ENCODE data around the gene HEMK1. TPM values are rescaled to one million over a fixed set of nuclear protein-coding genes. Genes with fewer than 3 reads are reported as not detected.
A peak's percentile ranks its signal among the peaks of the same experiment; 100 is the strongest.

Gene HEMK1
- total RNA-seq, 2 experiments from 2014 or later, result 97.4 to 102 TPM

- H3K4me3 Mint-ChIP-seq, result peak overlapping the region; percentile 33
- DNase-seq (no peak), ATAC-seq (ENCODE audit: low read depth) (peak; percentile 40)
- peaks cover 33% of the 10 kb centered on the region for H3K36me3 Mint-ChIP-seq
- H3K4me1 Mint-ChIP-seq, result peaks cover 82% of the 10 kb centered on the region
- POLR2A ChIA-PET, result interaction anchor here (1.0 to 4.7 kb wide), 5 partner anchors 9 to 60 kb away, joined by 3 to 29 read pairs (median 9); partner anchors contain the start of gene MAPKAPK3
- no peaks in the 10 kb centered on the region for H3K27me3 Mint-ChIP-seq
- peak overlapping the region; percentile 81 for H3K27ac Mint-ChIP-seq
- no peaks in the 10 kb centered on the region for H3K9me3 Mint-ChIP-seq
These were observed 63.1 kb downstream of the HEMK1 start for GRCh38 chr3:50632450-50632849.

- DNase-seq (no peak), ATAC-seq (ENCODE audit: low read depth) (no peak)
- peak overlapping the region; percentile 26 for H3K4me3 Mint-ChIP-seq
- POLR2A ChIA-PET, result interaction anchor here (1.1 to 4.7 kb wide), 5 partner anchors 10 to 17 kb away, joined by 3 to 29 read pairs (median 7); partner anchors contain the start of gene MAPKAPK3
- no peaks in the 10 kb centered on the region for H3K27me3 Mint-ChIP-seq
- H3K36me3 Mint-ChIP-seq, result peaks cover 33% of the 10 kb centered on the region
- H3K4me1 Mint-ChIP-seq, result peaks cover 82% of the 10 kb centered on the region
- H3K9me3 Mint-ChIP-seq, result no peaks in the 10 kb centered on the region
- peak overlapping the region; percentile 81 for H3K27ac Mint-ChIP-seq
These were observed 64.0 kb downstream of the HEMK1 start for GRCh38 chr3:50633230-50633790.

DNA sequence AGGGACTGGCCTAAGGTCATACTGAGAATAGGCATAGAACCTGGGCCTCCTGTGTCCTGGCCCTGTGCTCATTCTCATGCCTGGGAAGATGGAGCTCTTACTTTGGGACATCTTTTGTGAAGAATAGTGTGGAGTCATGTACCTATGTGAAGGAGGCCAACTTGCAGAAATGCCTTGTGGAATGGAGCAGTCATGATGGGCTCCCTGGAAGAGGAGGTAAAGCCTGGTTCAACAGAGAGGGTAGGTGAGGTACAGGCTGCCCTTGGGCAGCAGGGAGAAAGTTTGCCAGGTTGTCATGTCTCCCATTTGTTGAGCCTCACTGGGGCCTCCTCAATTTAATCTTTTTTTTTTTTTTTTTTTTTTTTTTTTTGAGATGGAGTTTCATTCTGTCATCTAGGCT is 65.7 kb downstream of the HEMK1 start:
- Mint-ChIP-seq H3K9me3 (no peaks in the 10 kb centered on the region), H3K4me3 (no peak overlapping the region), H3K27ac (peak overlapping the region; percentile 66), H3K27me3 (no peaks in the 10 kb centered on the region), H3K36me3 (peaks cover 33% of the 10 kb centered on the region), H3K4me1 (peaks cover 69% of the 10 kb centered on the region)
- POLR2A ChIA-PET, result interaction anchor here (0.7 to 1.2 kb wide), 4 partner anchors 9 to 1315 kb away, joined by 3 to 11 read pairs (median 4); partner anchors contain the start of gene CISH
- ATAC-seq (ENCODE audit: low read depth) (no peak), DNase-seq (no peak)

DNA sequence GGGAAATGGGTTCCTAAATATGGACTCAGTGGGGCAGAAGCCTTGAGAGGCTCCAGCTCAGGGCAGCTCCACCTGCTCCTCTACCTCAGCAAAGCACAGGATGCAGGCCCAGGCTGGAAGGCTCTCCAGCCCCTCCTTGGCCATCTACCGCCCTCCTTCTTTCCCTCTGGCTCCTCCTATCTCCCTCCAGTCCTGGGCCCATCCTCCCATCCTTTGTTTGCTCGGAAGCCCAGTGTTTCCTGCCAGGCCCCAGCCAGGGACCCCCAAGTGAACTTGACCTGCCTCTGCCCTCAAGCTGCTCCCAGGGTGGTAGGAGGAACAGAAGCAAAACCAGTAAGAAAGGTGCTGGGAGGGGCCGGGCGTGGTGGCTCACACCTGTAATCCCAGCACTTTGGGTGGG is 67.7 kb downstream of the HEMK1 start:
- POLR2A ChIA-PET, result interaction anchor here (0.9 to 1.1 kb wide), 2 partner anchors 9 to 21 kb away, joined by 3 to 4 read pairs; no protein-coding TSS in a partner anchor
- peaks cover 51% of the 10 kb centered on the region for H3K4me1 Mint-ChIP-seq
- H3K36me3 Mint-ChIP-seq, result peaks cover 38% of the 10 kb centered on the region
- no peaks in the 10 kb centered on the region for H3K9me3 Mint-ChIP-seq
- H3K27me3 Mint-ChIP-seq, result no peaks in the 10 kb centered on the region
- ATAC-seq (ENCODE audit: low read depth) (no peak), DNase-seq (no peak)
- peak overlapping the region; percentile 53 for H3K4me3 Mint-ChIP-seq
- H3K27ac Mint-ChIP-seq, result no peak overlapping the region

DNA sequence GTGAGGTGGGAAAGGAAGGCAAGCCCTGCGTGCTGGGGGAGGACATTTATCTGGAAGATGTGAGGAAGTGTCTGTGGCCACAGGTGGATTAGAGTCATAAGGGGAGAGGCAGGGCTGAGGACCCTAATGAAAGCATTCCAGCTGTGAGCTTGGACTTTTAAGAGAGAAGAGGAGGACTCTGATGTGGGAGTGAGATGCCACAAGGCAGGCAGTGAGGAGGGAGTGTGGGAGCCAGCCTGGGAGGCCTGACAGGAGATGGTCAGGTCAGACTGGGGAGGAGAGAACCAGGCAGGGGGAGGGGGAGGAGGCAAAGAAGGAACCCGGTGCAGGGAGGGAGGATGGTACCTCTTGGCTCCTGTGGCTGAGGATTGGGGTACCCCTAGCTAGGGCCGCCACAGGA is 68.6 kb downstream of the HEMK1 start:
- Mint-ChIP-seq H3K4me1 (peaks cover 41% of the 10 kb centered on the region), H3K27me3 (no peaks in the 10 kb centered on the region), H3K27ac (peak overlapping the region; percentile 82), H3K36me3 (peaks cover 38% of the 10 kb centered on the region), H3K9me3 (no peaks in the 10 kb centered on the region), H3K4me3 (peak overlapping the region; percentile 53)
- DNase-seq (no peak), ATAC-seq (ENCODE audit: low read depth) (no peak)
- POLR2A ChIA-PET, result no interaction called here

GRCh38 chr3:50639055-50639494 is 69.8 kb downstream of the HEMK1 start:
- Mint-ChIP-seq H3K27me3 (no peaks in the 10 kb centered on the region), H3K4me3 (no peak overlapping the region), H3K4me1 (peaks cover 31% of the 10 kb centered on the region), H3K36me3 (peaks cover 40% of the 10 kb centered on the region), H3K9me3 (no peaks in the 10 kb centered on the region), H3K27ac (peak overlapping the region; percentile 39)
- DNase-seq (no peak), ATAC-seq (ENCODE audit: low read depth) (no peak)
- POLR2A ChIA-PET, result interaction anchor here (1.2 kb wide), 1 partner anchor 23 kb away, joined by 3 read pairs; the partner anchor contains the start of gene MAPKAPK3

- DNase-seq (no peak), ATAC-seq (ENCODE audit: low read depth) (no peak)
- Mint-ChIP-seq H3K36me3 (peaks cover 33% of the 10 kb centered on the region), H3K4me3 (no peak overlapping the region), H3K27ac (no peak overlapping the region), H3K4me1 (peaks cover 12% of the 10 kb centered on the region), H3K27me3 (no peaks in the 10 kb centered on the region), H3K9me3 (no peaks in the 10 kb centered on the region)
- POLR2A ChIA-PET, result no interaction called here
These were observed 73.1 kb downstream of the HEMK1 start for GRCh38 chr3:50642382-50642781.

DNA sequence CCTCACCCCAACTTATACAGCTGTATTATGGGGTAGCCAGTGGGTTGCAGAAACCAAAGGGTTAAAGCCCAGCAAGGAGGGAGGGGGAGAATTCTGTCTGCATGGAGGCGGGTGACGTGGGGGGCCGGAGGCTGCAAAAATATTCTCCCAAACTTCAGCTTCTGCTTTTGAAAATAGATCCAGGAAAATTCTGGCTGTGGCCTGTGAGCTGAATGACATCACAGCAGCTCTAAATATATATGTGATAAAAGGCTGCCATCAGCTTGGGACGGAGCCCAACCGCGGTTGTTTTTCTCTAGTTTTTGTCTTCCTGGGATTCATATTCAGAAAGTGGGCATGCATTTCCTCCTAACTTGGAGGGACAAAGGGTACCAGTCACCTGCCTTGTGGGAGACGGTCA is 75.2 kb downstream of the HEMK1 start:
- Mint-ChIP-seq H3K9me3 (no peaks in the 10 kb centered on the region), H3K4me3 (no peak overlapping the region), H3K27ac (no peak overlapping the region), H3K36me3 (peaks cover 34% of the 10 kb centered on the region), H3K27me3 (no peaks in the 10 kb centered on the region), H3K4me1 (peaks cover 4% of the 10 kb centered on the region)
- POLR2A ChIA-PET, result no interaction called here
- no peak for DNase-seq
- no peak for ATAC-seq (ENCODE audit: low read depth)

DNA sequence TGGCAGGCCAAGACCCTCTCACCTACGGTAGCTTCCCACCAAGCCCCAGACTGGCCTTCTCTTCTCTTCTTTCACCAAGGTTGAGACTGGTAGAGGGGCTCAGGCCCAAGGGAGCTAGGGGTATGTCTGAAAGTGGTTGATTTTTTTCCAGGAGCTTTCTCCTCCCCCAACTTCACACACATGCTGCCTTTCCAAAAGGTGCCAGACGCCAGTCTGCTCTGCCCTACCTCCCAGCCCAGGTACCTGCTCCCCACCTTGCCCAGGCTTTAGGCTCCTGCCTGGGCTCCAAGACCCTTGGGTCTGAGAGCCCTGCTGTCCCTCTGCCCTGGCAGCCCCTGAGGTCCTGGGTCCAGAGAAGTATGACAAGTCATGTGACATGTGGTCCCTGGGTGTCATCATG is 76.1 kb downstream of the HEMK1 start:
- peaks cover 6% of the 10 kb centered on the region for H3K4me1 Mint-ChIP-seq
- ATAC-seq (ENCODE audit: low read depth) (no peak), DNase-seq (no peak)
- POLR2A ChIA-PET, result interaction anchor here (1.4 kb wide), 1 partner anchor 10 kb away, joined by 3 read pairs; no protein-coding TSS in a partner anchor
- H3K27me3 Mint-ChIP-seq, result no peaks in the 10 kb centered on the region
- H3K27ac Mint-ChIP-seq, result no peak overlapping the region
- peaks cover 34% of the 10 kb centered on the region for H3K36me3 Mint-ChIP-seq
- no peak overlapping the region for H3K4me3 Mint-ChIP-seq
- no peaks in the 10 kb centered on the region for H3K9me3 Mint-ChIP-seq

Other genes starting within 250 kb of the HEMK1 start
- 1 to 10 TPM; 4.9 to 5.1 TPM for gene HYAL2, start 246.8 kb upstream of the HEMK1 start, total RNA-seq
- gene TUSC2, start 241.3 kb upstream of the HEMK1 start, total RNA-seq, result 10 to 100 TPM; 20.2 to 20.8 TPM
- gene RASSF1, start 228.7 kb upstream of the HEMK1 start, total RNA-seq, result 100 to 1,000 TPM; 183 to 188 TPM
- 1 to 10 TPM; 2.2 to 2.7 TPM for gene ZMYND10, start 223.8 kb upstream of the HEMK1 start, total RNA-seq
- 10 to 100 TPM; 55.8 to 58.2 TPM for gene NPRL2, start 218.7 kb upstream of the HEMK1 start, total RNA-seq
- 10 to 100 TPM; 35.0 to 38.9 TPM for gene CYB561D2, start 218.7 kb upstream of the HEMK1 start, total RNA-seq
- 10 to 100 TPM; 23.4 to 24.4 TPM for gene TMEM115, start 210.0 kb upstream of the HEMK1 start, total RNA-seq
- 1 to 10 TPM; 2.1 to 2.5 TPM for gene CACNA2D2, start 65.9 kb upstream of the HEMK1 start, total RNA-seq
- gene C3orf18, start 1.8 kb upstream of the HEMK1 start, total RNA-seq, result 10 to 100 TPM; 53.2 to 58.4 TPM
- gene CISH, start 42.3 kb downstream of the HEMK1 start, total RNA-seq, result 100 to 1,000 TPM; 365 to 400 TPM
- 100 to 1,000 TPM; 176 to 195 TPM for gene MAPKAPK3, start 47.6 kb downstream of the HEMK1 start, total RNA-seq
- gene DOCK3, start 105.4 kb downstream of the HEMK1 start, total RNA-seq, result 1 to 10 TPM; 3.3 to 3.4 TPM